PC-9 (cell line): ENCODE data around the gene MMP12. TPM values are rescaled to one million over a fixed set of nuclear protein-coding genes. Genes with fewer than 3 reads are reported as not detected.

ENCODE experiments used
- Bru-seq: library from RNA; stranded (reverse); fragments of 400-500 nt; gene quantifications from one replicate; lab custom pipeline; 2021; lab: Mats Ljungman, UMichigan
- BruChase-seq, 2 experiments: library from RNA; stranded (reverse); fragments of 400-500 nt; gene quantifications; one replicate each; lab custom pipeline; 2021; lab: Mats Ljungman, UMichigan
- BruUV-seq: library from RNA; stranded (reverse); fragments of 400-500 nt; replicated peaks from 2 replicates; lab custom pipeline; 2021; lab: Mats Ljungman, UMichigan
- CTCF ChIA-PET: fragments of 300-600 bp; sonication (Branson Sonifier 250); formaldehyde crosslinking; loops from one replicate; lab custom pipeline; 2022; ENCODE audit warnings: antibody characterized with exemption; lab: Charles Lee
- POLR2A ChIA-PET: fragments of 300-600 bp; sonication (Branson Sonifier 250); formaldehyde crosslinking; loops from one replicate; lab custom pipeline; 2022; ENCODE audit warnings: antibody characterized with exemption; ENCODE audit not compliant: unreplicated experiment; lab: Charles Lee
- DNase-seq, 2 experiments: peaks; one replicate each; pipeline versions ENCODE4 v3.0.0 to v3.0.0-alpha.2; 2015 to 2022; ENCODE audit warnings: mixed read lengths in 1 of 2
- H2AFZ ChIP-seq: fragments of 200-600 bp; sonication (generic); 2 replicates; pipeline ENCODE4 v1.8.1; 2017; ENCODE audit warnings: antibody characterized with exemption
- H3F3A ChIP-seq: fragments of 200-600 bp; sonication (generic); 2 replicates; pipeline ENCODE4 v1.8.1; 2017; ENCODE audit warnings: antibody characterized with exemption, mild to moderate bottlenecking, low read depth; ENCODE audit not compliant: insufficient read depth
- H3K27ac ChIP-seq: fragments of 200-600 bp; sonication (generic); 2 replicates; pipeline ENCODE4 v1.6.1; 2016; ENCODE audit warnings: mixed run types
- H3K27me3 ChIP-seq: fragments of 200-600 bp; sonication (generic); 2 replicates; pipeline ENCODE4 v1.6.1; 2016; ENCODE audit warnings: low read depth, mixed run types; ENCODE audit not compliant: insufficient read depth
- H3K36me3 ChIP-seq: fragments of 200-600 bp; sonication (generic); 2 replicates; pipeline ENCODE4 v1.6.1; 2016; ENCODE audit warnings: low read depth, mixed run types
- H3K4me1 ChIP-seq: fragments of 200-600 bp; sonication (generic); replicated peaks from 2 replicates; pipeline ENCODE4 v1.6.1; 2016; ENCODE audit warnings: mixed run types; ENCODE audit not compliant: insufficient read depth
- H3K4me2 ChIP-seq: fragments of 200-600 bp; sonication (generic); 2 replicates; pipeline ENCODE4 v1.6.1; 2017; ENCODE audit warnings: mixed run types
- H3K4me3 ChIP-seq: fragments of 200-600 bp; sonication (generic); 2 replicates; pipeline ENCODE4 v1.6.1; 2016; ENCODE audit warnings: mixed run types
- H3K79me2 ChIP-seq: fragments of 200-600 bp; sonication (generic); 2 replicates; pipeline ENCODE4 v1.6.1; 2017; ENCODE audit warnings: low read depth, mixed run types
- H3K9me2 ChIP-seq: fragments of 200-600 bp; sonication (generic); 2 replicates; pipeline ENCODE4 v1.8.1; 2017; ENCODE audit warnings: mild to moderate bottlenecking; ENCODE audit not compliant: insufficient read depth
- H3K9me3 ChIP-seq: fragments of 200-600 bp; sonication (generic); 2 replicates; pipeline ENCODE4 v1.8.1; 2016; ENCODE audit warnings: low read depth; ENCODE audit not compliant: insufficient read depth
- H4K20me1 ChIP-seq: fragments of 200-600 bp; sonication (generic); 2 replicates; pipeline ENCODE4 v1.8.1; 2017; ENCODE audit not compliant: insufficient read depth
- EZH2 ChIP-seq: fragments of 200-600 bp; sonication (generic); IDR thresholded peaks from 2 replicates; pipeline ENCODE4 v1.8.0; 2017; ENCODE audit warnings: antibody characterized with exemption, low read depth
- intact Hi-C: fragments of 100-400 bp; cut with micrococcal nuclease; formaldehyde crosslinking; loops from one replicate; pipeline ENCODE4 v1.10.0; 2022; ENCODE audit not compliant: unreplicated experiment
- long read RNA-seq: library from polyadenylated mRNA; stranded (forward); transcript quantifications from one replicate; pipeline ENCODE4 v2.0.0, GENCODE V29; 2022
- total RNA-seq: library from RNA; stranded (reverse); gene quantifications from 2 replicates; pipeline ENCODE4 v1.2.3, GENCODE V29; 2021
- TF ChIP-seq, protein P1 (sequence below): fragments of 200-600 bp; sonication (generic); conservative IDR thresholded peaks from 2 replicates; pipeline ENCODE4 v1.6.1; 2017; ENCODE audit warnings: mixed run types, antibody characterized with exemption, mild to moderate bottlenecking, moderate library complexity

MMP12 gene
- total RNA-seq: not detected in 2 replicates
- not detected for Bru-seq, nascent RNA
- BruChase-seq, experiment 1, labeled RNA remaining after a 2-hour chase: not detected
- percentile 6 among the genes with signal in this experiment for BruChase-seq, experiment 2, labeled RNA remaining after a 6-hour chase
- long read RNA-seq: 0 reads

DNA sequence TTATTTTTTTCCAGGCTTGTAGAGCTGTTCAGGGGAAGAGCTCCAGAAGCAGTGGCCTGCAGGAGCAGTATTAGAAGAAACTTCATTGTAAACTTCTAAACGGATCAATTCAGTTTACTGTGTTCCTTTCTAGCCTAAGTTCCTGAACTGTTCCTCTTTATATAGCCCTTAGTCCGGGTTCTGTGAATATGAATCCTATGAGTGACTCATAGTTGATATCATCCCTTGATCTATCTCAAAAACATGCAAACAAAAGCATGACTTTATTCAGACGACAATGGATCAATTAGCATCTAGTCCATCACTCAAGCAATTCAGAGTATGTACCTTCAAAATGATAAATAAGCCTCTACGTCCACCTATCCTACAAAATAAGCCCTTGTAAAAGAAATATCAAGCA, at the start of gene MMP12:
TSS of gene MMP12 (minus strand) at position 131 of the 400 bp plus-strand sequence. CDS start at position 86, 45 bp downstream.
- Histone ChIP-seq H3K27me3 (no peaks in the 10 kb centered on the region), H3K9me2 (no peaks in the 10 kb centered on the region), H3K9me3 (no peaks in the 10 kb centered on the region), H3K36me3 (no peaks in the 10 kb centered on the region), H4K20me1 (no peaks in the 10 kb centered on the region), H3K4me2 (no peak within 1 kb of the TSS), H3K4me3 (no peak within 1 kb of the TSS), H3K4me1 (peaks cover 8% of the 10 kb centered on the region), H2AFZ (no peak within 1 kb of the TSS), H3F3A (no peaks in the 10 kb centered on the region; the same call in 1 of the 2 replicates), H3K79me2 (no peaks in the 10 kb centered on the region), H3K27ac (no peak within 1 kb of the TSS)
- ChIA-PET CTCF (no interaction called here), POLR2A (no interaction called here)
- intact Hi-C loops: loop anchor here (1.0 kb wide), 1 partner anchor 66 kb away; no protein-coding TSS in a partner anchor
- no peak for DNase-seq
- no peak for TF ChIP-seq EZH2
- TF ChIP-seq, protein P1, sequence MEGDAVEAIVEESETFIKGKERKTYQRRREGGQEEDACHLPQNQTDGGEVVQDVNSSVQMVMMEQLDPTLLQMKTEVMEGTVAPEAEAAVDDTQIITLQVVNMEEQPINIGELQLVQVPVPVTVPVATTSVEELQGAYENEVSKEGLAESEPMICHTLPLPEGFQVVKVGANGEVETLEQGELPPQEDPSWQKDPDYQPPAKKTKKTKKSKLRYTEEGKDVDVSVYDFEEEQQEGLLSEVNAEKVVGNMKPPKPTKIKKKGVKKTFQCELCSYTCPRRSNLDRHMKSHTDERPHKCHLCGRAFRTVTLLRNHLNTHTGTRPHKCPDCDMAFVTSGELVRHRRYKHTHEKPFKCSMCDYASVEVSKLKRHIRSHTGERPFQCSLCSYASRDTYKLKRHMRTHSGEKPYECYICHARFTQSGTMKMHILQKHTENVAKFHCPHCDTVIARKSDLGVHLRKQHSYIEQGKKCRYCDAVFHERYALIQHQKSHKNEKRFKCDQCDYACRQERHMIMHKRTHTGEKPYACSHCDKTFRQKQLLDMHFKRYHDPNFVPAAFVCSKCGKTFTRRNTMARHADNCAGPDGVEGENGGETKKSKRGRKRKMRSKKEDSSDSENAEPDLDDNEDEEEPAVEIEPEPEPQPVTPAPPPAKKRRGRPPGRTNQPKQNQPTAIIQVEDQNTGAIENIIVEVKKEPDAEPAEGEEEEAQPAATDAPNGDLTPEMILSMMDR: no peak
- no TSS peak for BruUV-seq

- Histone ChIP-seq H4K20me1 (no peaks in the 10 kb centered on the region), H3K27me3 (no peaks in the 10 kb centered on the region), H3K9me3 (no peaks in the 10 kb centered on the region), H3F3A (no peaks in the 10 kb centered on the region), H3K4me3 (no peak overlapping the region), H3K27ac (no peak overlapping the region), H3K9me2 (no peaks in the 10 kb centered on the region), H3K4me2 (no peak overlapping the region), H3K36me3 (no peaks in the 10 kb centered on the region), H3K4me1 (no peaks in the 10 kb centered on the region), H3K79me2 (no peaks in the 10 kb centered on the region), H2AFZ (no peak overlapping the region)
- no TSS peak for BruUV-seq
- CTCF ChIA-PET: no interaction called here
- POLR2A ChIA-PET: no interaction called here
- intact Hi-C loops: no loop called here
- TF ChIP-seq EZH2: no peak
- TF ChIP-seq, protein P1: no peak
- no peak for DNase-seq
Measured at GRCh38 chr11:102921587-102922220, 46.9 kb upstream of the MMP12 start.

DNA sequence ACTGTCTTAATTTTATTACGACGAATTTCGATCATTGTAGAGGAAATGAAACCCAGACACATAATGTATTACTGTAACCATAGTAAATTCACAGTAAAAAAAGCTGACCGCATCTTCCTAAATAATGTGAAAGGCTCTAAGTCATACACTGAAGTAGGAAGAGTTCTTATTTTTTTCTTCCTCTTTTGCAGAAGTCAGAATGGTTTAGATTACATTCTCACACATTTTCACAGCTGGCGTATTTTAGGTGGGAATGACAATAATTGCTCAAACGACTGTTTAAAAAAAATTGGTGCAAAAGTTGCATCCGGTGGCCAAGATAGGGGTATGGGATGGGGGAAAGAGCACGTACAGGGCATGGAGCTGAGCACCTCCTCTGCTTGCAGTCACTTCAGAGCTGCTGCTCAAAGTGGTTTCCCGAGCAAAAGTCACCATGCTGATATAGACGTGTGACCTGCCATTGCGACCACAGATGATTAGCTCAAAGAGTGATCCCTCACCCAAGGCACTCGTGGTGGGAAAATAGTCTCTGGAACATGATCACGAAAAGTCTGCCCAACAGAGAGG, 45.4 kb upstream of the MMP12 start:
- H3K79me2 ChIP-seq: no peaks in the 10 kb centered on the region
- no peaks in the 10 kb centered on the region for H3K9me2 ChIP-seq
- H4K20me1 ChIP-seq: no peaks in the 10 kb centered on the region
- ChIA-PET CTCF (no interaction called here), POLR2A (interaction anchor here (0.6 kb wide), 1 partner anchor 253 kb away, joined by 3 read pairs; no protein-coding TSS in a partner anchor)
- no peaks in the 10 kb centered on the region for H3K36me3 ChIP-seq
- no peaks in the 10 kb centered on the region for H3F3A ChIP-seq
- BruUV-seq: no TSS peak
- H3K4me2 ChIP-seq: no peak overlapping the region
- H3K4me1 ChIP-seq: no peaks in the 10 kb centered on the region
- H3K9me3 ChIP-seq: no peaks in the 10 kb centered on the region
- no peak for TF ChIP-seq EZH2
- TF ChIP-seq, protein P1: no peak
- no peak overlapping the region for H2AFZ ChIP-seq
- no peak overlapping the region for H3K27ac ChIP-seq
- intact Hi-C loops: no loop called here
- no peak overlapping the region for H3K4me3 ChIP-seq
- DNase-seq: no peak
- H3K27me3 ChIP-seq: no peaks in the 10 kb centered on the region
